IMR-90 (cell line): ENCODE data around the gene CASQ1. TPM values are rescaled to one million over a fixed set of nuclear protein-coding genes. Genes with fewer than 3 reads are reported as not detected.

Source experiments
- ATAC-seq: fragments of 200-7000 bp; cut with Tn5 transposase; 2 replicates; pipeline ENCODE4 v1.9.1; 2020; ENCODE audit warnings: low read depth, mild to moderate bottlenecking, moderate library complexity
- BruUV-seq: library from RNA; stranded (reverse); fragments of 400-500 nt; replicated peaks from 2 replicates; lab custom pipeline; 2021; lab: Mats Ljungman, UMichigan
- CTCF ChIA-PET: fragments of 300-600 bp; formaldehyde crosslinking; extraction: SDS; loops from one replicate; lab custom pipeline; 2021; ENCODE audit warnings: antibody characterized with exemption; lab: Yijun Ruan, JAX
- POLR2A ChIA-PET: fragments of 300-600 bp; sonication (Branson Sonifier 250); formaldehyde crosslinking; loops from one replicate; lab custom pipeline; 2022; ENCODE audit warnings: antibody characterized with exemption; ENCODE audit not compliant: unreplicated experiment; lab: Charles Lee
- DNase-seq: peaks from one replicate; pipeline ENCODE4 v3.0.0; 2013
- H2AFZ ChIP-seq: replicated peaks from 2 replicates; pipeline ENCODE3; 2013; ENCODE audit warnings: low read length, mild to moderate bottlenecking; ENCODE audit not compliant: poor library complexity
- H2AK5ac ChIP-seq: 2 replicates; pipeline ENCODE4 v1.6.1; 2013; ENCODE audit warnings: low read depth, low read length, inconsistent platforms
- H2AK9ac ChIP-seq: replicated peaks from 2 replicates; pipeline ENCODE3; 2013; ENCODE audit warnings: mild to moderate bottlenecking, low read depth, low read length, moderate library complexity; ENCODE audit not compliant: poor library complexity
- H2BK120ac ChIP-seq: 2 replicates; pipeline ENCODE4 v1.6.1; 2013; ENCODE audit warnings: low read depth, low read length, inconsistent platforms
- H2BK15ac ChIP-seq: 3 replicates; pipeline ENCODE4 v1.6.1; 2013; ENCODE audit warnings: low read depth, low read length, inconsistent platforms
- H2BK20ac ChIP-seq: 2 replicates; pipeline ENCODE4 v1.6.1; 2013; ENCODE audit warnings: low read depth, mild to moderate bottlenecking, inconsistent platforms, low read length, moderate library complexity
- H2BK5ac ChIP-seq: 2 replicates; pipeline ENCODE4 v1.6.1; 2013; ENCODE audit warnings: mild to moderate bottlenecking, low read depth, low read length, inconsistent platforms; ENCODE audit not compliant: poor library complexity, severe bottlenecking
- H3K14ac ChIP-seq: replicated peaks from 2 replicates; pipeline ENCODE4 v1.6.1; 2013; ENCODE audit warnings: low read depth, low read length, inconsistent platforms
- H3K18ac ChIP-seq: 2 replicates; pipeline ENCODE4 v1.6.1; 2013; ENCODE audit warnings: low read depth, low read length, control low read depth
- H3K23ac ChIP-seq: 2 replicates; pipeline ENCODE4 v1.6.1; 2013; ENCODE audit warnings: low read depth, low read length, inconsistent platforms
- H3K27ac ChIP-seq: 2 replicates; pipeline ENCODE4 v1.5.1; 2013; ENCODE audit warnings: mild to moderate bottlenecking, control low read depth, low read length; ENCODE audit not compliant: insufficient read depth
- H3K27me3 ChIP-seq: 2 replicates; pipeline ENCODE4 v1.6.1; 2013; ENCODE audit warnings: low read length; ENCODE audit not compliant: control insufficient read depth, insufficient read depth
- H3K36me3 ChIP-seq: 2 replicates; pipeline ENCODE4 v1.6.1; 2013; ENCODE audit warnings: low read length, mixed read lengths; ENCODE audit not compliant: control insufficient read depth, insufficient read depth
- H3K4ac ChIP-seq: 2 replicates; pipeline ENCODE4 v1.6.1; 2013; ENCODE audit warnings: low read depth, low read length, inconsistent platforms
- H3K4me1 ChIP-seq: 2 replicates; pipeline ENCODE4 v1.6.1; 2013; ENCODE audit warnings: low read length, mixed read lengths; ENCODE audit not compliant: control insufficient read depth, insufficient read depth
- H3K4me2 ChIP-seq: 2 replicates; pipeline ENCODE4 v1.6.1; 2013; ENCODE audit warnings: low read depth, mild to moderate bottlenecking, control low read depth, low read length, moderate library complexity
- H3K4me3 ChIP-seq: 2 replicates; pipeline ENCODE4 v1.5.1; 2013; ENCODE audit warnings: low read depth, mild to moderate bottlenecking, control low read depth, low read length, moderate library complexity; ENCODE audit not compliant: insufficient read depth
- H3K56ac ChIP-seq: 2 replicates; pipeline ENCODE4 v1.6.1; 2013; ENCODE audit warnings: low read length, inconsistent platforms; ENCODE audit not compliant: insufficient read depth; ENCODE audit errors: extremely low read depth
- H3K79me1 ChIP-seq, 2 experiments: 2 replicates each; pipeline ENCODE4 v1.6.1; 2013; ENCODE audit warnings: low read length in 2 of 2, inconsistent platforms in 1 of 2, low read depth in 1 of 2
- H3K9ac ChIP-seq: 2 replicates; pipeline ENCODE4 v1.6.1; 2013; ENCODE audit warnings: low read depth, low read length, control low read depth
- H3K9me1 ChIP-seq: 2 replicates; pipeline ENCODE4 v1.6.1; 2013; ENCODE audit warnings: low read length, inconsistent platforms; ENCODE audit not compliant: insufficient read depth
- H3K9me3 ChIP-seq: 2 replicates; pipeline ENCODE4 v1.6.1; 2013; ENCODE audit warnings: low read length; ENCODE audit not compliant: control insufficient read depth, insufficient read depth
- H4K20me1 ChIP-seq: 2 replicates; pipeline ENCODE4 v1.6.1; 2013; ENCODE audit warnings: low read length, inconsistent platforms; ENCODE audit not compliant: insufficient read depth
- H4K5ac ChIP-seq: 2 replicates; pipeline ENCODE4 v1.6.1; 2013; ENCODE audit warnings: mild to moderate bottlenecking, low read depth, low read length, control low read depth
- H4K8ac ChIP-seq, 2 experiments: 2 replicates each; pipeline ENCODE4 v1.6.1; 2013; ENCODE audit warnings: low read depth in 2 of 2, low read length in 2 of 2, control low read depth in 1 of 2, inconsistent platforms in 1 of 2
- H4K91ac ChIP-seq: 2 replicates; pipeline ENCODE4 v1.6.1; 2013; ENCODE audit warnings: low read depth, low read length, inconsistent platforms; ENCODE audit not compliant: insufficient read depth
- BHLHE40 ChIP-seq: fragments of 150-350 bp; IDR thresholded peaks from 2 replicates; pipeline ENCODE4 v1.6.1; 2016; ENCODE audit warnings: mild to moderate bottlenecking, low read depth, low read length
- CEBPB ChIP-seq: IDR thresholded peaks from 2 replicates; pipeline ENCODE4 v1.6.1; 2012; ENCODE audit warnings: low read depth, low read length, improper control_type of control experiment
- CHD1 ChIP-seq: IDR thresholded peaks from 2 replicates; pipeline ENCODE4 v1.6.1; 2012; ENCODE audit warnings: low read depth, low read length, improper control_type of control experiment
- ELK1 ChIP-seq: fragments of 150-350 bp; IDR thresholded peaks from 2 replicates; pipeline ENCODE4 v1.6.1; 2016; ENCODE audit warnings: low read depth, mild to moderate bottlenecking, low read length, moderate library complexity, borderline replicate concordance
- FOS ChIP-seq: fragments of 150-350 bp; IDR thresholded peaks from 2 replicates; pipeline ENCODE4 v1.6.1; 2016; ENCODE audit warnings: low read depth, low read length
- MAZ ChIP-seq: IDR thresholded peaks from 2 replicates; pipeline ENCODE4 v1.6.1; 2012; ENCODE audit warnings: low read depth, mild to moderate bottlenecking, low read length, improper control_type of control experiment, moderate library complexity, borderline replicate concordance
- NFE2L2 ChIP-seq: fragments of 150-350 bp; IDR thresholded peaks from 2 replicates; pipeline ENCODE4 v1.6.1; 2016; ENCODE audit warnings: low read depth, mild to moderate bottlenecking, low read length
- POLR2A ChIP-seq: IDR thresholded peaks from 2 replicates; pipeline ENCODE4 v1.6.1; 2012; ENCODE audit warnings: mild to moderate bottlenecking, low read depth, low read length
- RAD21 ChIP-seq: IDR thresholded peaks from 2 replicates; pipeline ENCODE4 v1.6.1; 2012; ENCODE audit warnings: low read length, improper control_type of control experiment
- RCOR1 ChIP-seq: IDR thresholded peaks from 2 replicates; pipeline ENCODE4 v1.6.1; 2012; ENCODE audit warnings: mild to moderate bottlenecking, low read length, improper control_type of control experiment; ENCODE audit not compliant: insufficient replicate concordance
- SMC3 ChIP-seq: fragments of 150-350 bp; IDR thresholded peaks from 2 replicates; pipeline ENCODE4 v1.6.1; 2016; ENCODE audit warnings: low read depth, mild to moderate bottlenecking, antibody characterized with exemption, low read length, moderate library complexity
- WGBS, 2 experiments: methylation state at CpG; one replicate each; pipeline versions ENCODE4 v1.1.5 to v1.1.7; 2013; ENCODE audit warnings: missing lambda C conversion rate in 2 of 2; ENCODE audit not compliant: insufficient read length in 1 of 2; ENCODE audit errors: extremely low coverage in 2 of 2; 5-methylcytosine and 5-hydroxymethylcytosine counted together
- dilution Hi-C: fragments of 300-500 bp; cut with HindIII; formaldehyde crosslinking; loops from one replicate; pipeline ENCODE4 v1.14.3; 2018; ENCODE audit warnings: low sequenced_read_pairs; ENCODE audit not compliant: unreplicated experiment
- in situ Hi-C: fragments of 300-500 bp; cut with MboI; formaldehyde crosslinking; loops from 3 replicates; pipeline ENCODE4 v1.14.3; 2019; ENCODE audit warnings: low sequenced_read_pairs, inconsistent platforms, mixed read lengths
- intact Hi-C: fragments of 100-400 bp; cut with micrococcal nuclease; formaldehyde crosslinking; loops from 2 replicates; pipeline ENCODE4 v1.10.0; 2022
- polyA plus RNA-seq, 3 experiments: library from polyadenylated mRNA; depleted of rRNA; stranded (reverse); fragments of >200 nt; gene quantifications; 2 replicates each; pipeline ENCODE4 v1.2.3, GENCODE V29; 2012; ENCODE audit warnings: low replicate concordance in 1 of 3
- total RNA-seq: library from RNA; depleted of rRNA; stranded (reverse); fragments of >200 nt; gene quantifications from 2 replicates; pipeline ENCODE4 v1.2.3, GENCODE V29; 2012
- TF ChIP-seq, protein P1 (sequence below): conservative IDR thresholded peaks from 2 replicates; pipeline ENCODE4 v1.5.1; 2012; ENCODE audit warnings: mild to moderate bottlenecking, low read depth, low read length, improper control_type of control experiment
- TF ChIP-seq, protein P2 (sequence below): fragments of 150-350 bp; IDR thresholded peaks from 2 replicates; pipeline ENCODE4 v1.6.1; 2017; ENCODE audit warnings: mild to moderate bottlenecking, antibody characterized with exemption, low read length, low read depth

Gene CASQ1
- total and polyA plus RNA-seq, 2 of the 4 experiments (the other 2 are of a cell fraction), result 0.18 to 0.21 TPM

- Histone ChIP-seq H4K5ac (no peak overlapping the region), H3K18ac (no peak overlapping the region), H4K20me1 (peaks cover 30% of the 10 kb centered on the region), H3K36me3 (peaks cover 67% of the 10 kb centered on the region), H4K8ac (no peak overlapping the region), H3K14ac (no peak overlapping the region), H2BK120ac (no peak overlapping the region), H3K9me3 (no peaks in the 10 kb centered on the region), H4K91ac (no peak overlapping the region), H3K4me3 (no peak overlapping the region), H2BK5ac (no peak overlapping the region), H3K4me2 (no peak overlapping the region), H3K9ac (no peak overlapping the region), H3K79me1 (peaks cover 0 to 20% of the 10 kb centered on the region in 2 experiments; a peak in 2 of 4 replicates), H2AK9ac (no peak overlapping the region), H2BK20ac (no peak overlapping the region), H3K4me1 (peaks cover 21% of the 10 kb centered on the region), H3K56ac (no peak overlapping the region), H3K27ac (no peak overlapping the region), H2AK5ac (no peak overlapping the region), H2AFZ (no peak overlapping the region), H3K27me3 (no peaks in the 10 kb centered on the region), H3K4ac (no peak overlapping the region), H2BK15ac (no peak overlapping the region), H3K23ac (no peak overlapping the region), H3K9me1 (peaks cover 6% of the 10 kb centered on the region)
- intact Hi-C loops, result no loop called here
- no peak for TF ChIP-seq RAD21
- TF ChIP-seq ELK1, result no peak
- TF ChIP-seq POLR2A, result no peak
- TF ChIP-seq CEBPB, result no peak
- no peak for TF ChIP-seq NFE2L2
- TF ChIP-seq, protein P1, sequence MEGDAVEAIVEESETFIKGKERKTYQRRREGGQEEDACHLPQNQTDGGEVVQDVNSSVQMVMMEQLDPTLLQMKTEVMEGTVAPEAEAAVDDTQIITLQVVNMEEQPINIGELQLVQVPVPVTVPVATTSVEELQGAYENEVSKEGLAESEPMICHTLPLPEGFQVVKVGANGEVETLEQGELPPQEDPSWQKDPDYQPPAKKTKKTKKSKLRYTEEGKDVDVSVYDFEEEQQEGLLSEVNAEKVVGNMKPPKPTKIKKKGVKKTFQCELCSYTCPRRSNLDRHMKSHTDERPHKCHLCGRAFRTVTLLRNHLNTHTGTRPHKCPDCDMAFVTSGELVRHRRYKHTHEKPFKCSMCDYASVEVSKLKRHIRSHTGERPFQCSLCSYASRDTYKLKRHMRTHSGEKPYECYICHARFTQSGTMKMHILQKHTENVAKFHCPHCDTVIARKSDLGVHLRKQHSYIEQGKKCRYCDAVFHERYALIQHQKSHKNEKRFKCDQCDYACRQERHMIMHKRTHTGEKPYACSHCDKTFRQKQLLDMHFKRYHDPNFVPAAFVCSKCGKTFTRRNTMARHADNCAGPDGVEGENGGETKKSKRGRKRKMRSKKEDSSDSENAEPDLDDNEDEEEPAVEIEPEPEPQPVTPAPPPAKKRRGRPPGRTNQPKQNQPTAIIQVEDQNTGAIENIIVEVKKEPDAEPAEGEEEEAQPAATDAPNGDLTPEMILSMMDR, result no peak
- TF ChIP-seq FOS, result no peak
- TF ChIP-seq SMC3, result no peak
- no peak for TF ChIP-seq BHLHE40
- TF ChIP-seq MAZ, result no peak
- TF ChIP-seq CHD1, result no peak
- TF ChIP-seq, protein P2, sequence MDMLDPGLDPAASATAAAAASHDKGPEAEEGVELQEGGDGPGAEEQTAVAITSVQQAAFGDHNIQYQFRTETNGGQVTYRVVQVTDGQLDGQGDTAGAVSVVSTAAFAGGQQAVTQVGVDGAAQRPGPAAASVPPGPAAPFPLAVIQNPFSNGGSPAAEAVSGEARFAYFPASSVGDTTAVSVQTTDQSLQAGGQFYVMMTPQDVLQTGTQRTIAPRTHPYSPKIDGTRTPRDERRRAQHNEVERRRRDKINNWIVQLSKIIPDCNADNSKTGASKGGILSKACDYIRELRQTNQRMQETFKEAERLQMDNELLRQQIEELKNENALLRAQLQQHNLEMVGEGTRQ, result no peak
- no peak for TF ChIP-seq RCOR1
- no CpG with 5 or more reads among the region's 2 CpGs for WGBS, 2 experiments
- dilution Hi-C loops, result no loop called here
- DNase-seq (no peak), ATAC-seq (no peak)
- in situ Hi-C loops, result no loop called here
- POLR2A ChIA-PET, result no interaction called here
- no TSS peak for BruUV-seq
- CTCF ChIA-PET, result interaction anchor here (0.9 to 5.2 kb wide), 13 partner anchors 8 to 150 kb away, joined by 3 to 63 read pairs (median 5); partner anchors contain the start of gene KCNJ10
These were observed 29.9 kb downstream of the CASQ1 start for GRCh38 chr1:160220301-160220700.
